NB4 (cell line): ENCODE measurements around the gene FRMPD4.

ENCODE experiments used
- DNase-seq: peaks from one replicate; pipeline ENCODE4 v3.0.0; 2010; ENCODE audit warnings: low read depth
- H3K4me3 ChIP-seq: one replicate; pipeline ENCODE4 v1.5.1; 2011; ENCODE audit warnings: mild to moderate bottlenecking, low read depth, low read length, moderate library complexity
- CTCF ChIP-seq: IDR thresholded peaks from one replicate; pipeline ENCODE4 v1.5.1; 2012; ENCODE audit warnings: low read depth, low read length
- MAX ChIP-seq: IDR thresholded peaks from 2 replicates; pipeline ENCODE4 v1.6.1; 2011; ENCODE audit warnings: low read depth, low read length
- MYC ChIP-seq: IDR thresholded peaks from 2 replicates; pipeline ENCODE4 v1.6.1; 2011; ENCODE audit warnings: low read depth, low read length
- POLR2A ChIP-seq: IDR thresholded peaks from 2 replicates; pipeline ENCODE4 v1.6.1; 2011; ENCODE audit warnings: mild to moderate bottlenecking; ENCODE audit not compliant: insufficient read length; ENCODE audit errors: extremely low read depth

FRMPD4 gene

GRCh38 chrX:12673487-12673886, 535.2 kb downstream of the FRMPD4 start:
- no peak for TF ChIP-seq CTCF
- TF ChIP-seq MAX: no peak
- no peak for TF ChIP-seq POLR2A
- TF ChIP-seq MYC: no peak
- no peak overlapping the region for H3K4me3 ChIP-seq
- DNase-seq: no peak

- no peak overlapping the region for H3K4me3 ChIP-seq
- TF ChIP-seq MAX (no peak), POLR2A (no peak), MYC (no peak)
- no peak for DNase-seq
Observed at GRCh38 chrX:12679522-12679921, 541.2 kb downstream of the FRMPD4 start.

GRCh38 chrX:12681047-12681446, 542.8 kb downstream of the FRMPD4 start:
- TF ChIP-seq CTCF (no peak), MYC (no peak), POLR2A (no peak), MAX (no peak)

GRCh38 chrX:12685541-12685940, 547.3 kb downstream of the FRMPD4 start:
- DNase-seq: no peak
- no peak overlapping the region for H3K4me3 ChIP-seq
- TF ChIP-seq MYC (no peak), MAX (no peak), CTCF (no peak), POLR2A (no peak)

More at GRCh38 chrX:12681047-12681446, 542.8 kb downstream of the FRMPD4 start:
- DNase-seq: no peak
- H3K4me3 ChIP-seq: no peak overlapping the region

GRCh38 chrX:12686331-12686730, 548.1 kb downstream of the FRMPD4 start:
- DNase-seq: no peak

GRCh38 chrX:12690646-12691045, 552.4 kb downstream of the FRMPD4 start:
- H3K4me3 ChIP-seq: no peak overlapping the region
- no peak for DNase-seq
- TF ChIP-seq MAX (no peak), MYC (no peak), POLR2A (no peak), CTCF (no peak)

More at GRCh38 chrX:12686331-12686730, 548.1 kb downstream of the FRMPD4 start:
- TF ChIP-seq POLR2A (no peak), CTCF (no peak)
- no peak overlapping the region for H3K4me3 ChIP-seq
